ENCODE data around the gene REC114. TPM values are rescaled to one million over a fixed set of nuclear protein-coding genes. Genes with fewer than 3 reads are reported as not detected.
"Not testable (repeated sequence)": the region's sequence is repeated elsewhere in the genome, so short reads cannot be mapped to it uniquely, and the experiment has no call there.

Gene REC114
- total and polyA plus RNA-seq, 2 experiments from 2014 or later, result 0.24 TPM; not detected in 1

GRCh38 chr15:73573037-73573436 is 130.1 kb downstream of the REC114 start:
- H3K9me2 ChIP-seq (replicated peaks; ENCODE audit: insufficient read depth), result no peaks in the 10 kb centered on the region
- H3K79me2 ChIP-seq, result peaks cover 10% of the 10 kb centered on the region
- no peak overlapping the region for H3K4me3 ChIP-seq
- H3K36me3 ChIP-seq (replicated peaks; ENCODE audit: insufficient read depth, low read depth), result no peaks in the 10 kb centered on the region
- H3K4me2 ChIP-seq, result peak overlapping the region; percentile 61
- 9% methylated on average over 1 of the region's 1 CpG for WGBS (ENCODE audit: low lambda C conversion rate, missing lambda C conversion rate)
- peak overlapping the region; percentile 73 for H3K27ac ChIP-seq
- H2AFZ ChIP-seq, result no peak overlapping the region
- H3K9me3 ChIP-seq (ENCODE audit: low read depth), result no peaks in the 10 kb centered on the region
- H3K27me3 ChIP-seq, result no peaks in the 10 kb centered on the region
- TF ChIP-seq EZH2 (IDR thresholded peaks at IDR 0.05; ENCODE audit: borderline replicate concordance), result no peak
- TF ChIP-seq EZH2phosphoT487 (IDR thresholded peaks at IDR 0.05; ENCODE audit: low read depth, severe bottlenecking, unreplicated experiment), result no peak
- TF ChIP-seq CTCF (IDR thresholded peaks at IDR 0.05; ENCODE audit: poor library complexity), result no peak
- peaks cover 26% of the 10 kb centered on the region for H3K4me1 ChIP-seq (ENCODE audit: insufficient read depth)
- peak; percentile 25 for DNase-seq (ENCODE audit: low spot score)
- no peaks in the 10 kb centered on the region for H4K20me1 ChIP-seq (ENCODE audit: insufficient read depth, poor library complexity, severe bottlenecking)

GRCh38 chr15:73573572-73573971 is 130.6 kb downstream of the REC114 start:
- no peak for TF ChIP-seq EZH2phosphoT487 (IDR thresholded peaks at IDR 0.05; ENCODE audit: low read depth, severe bottlenecking, unreplicated experiment)
- no peak for TF ChIP-seq EZH2 (IDR thresholded peaks at IDR 0.05; ENCODE audit: borderline replicate concordance)
- no peak for TF ChIP-seq CTCF (IDR thresholded peaks at IDR 0.05; ENCODE audit: poor library complexity)
- Histone ChIP-seq H2AFZ (no peak overlapping the region), H4K20me1 (ENCODE audit: insufficient read depth, poor library complexity, severe bottlenecking) (no peaks in the 10 kb centered on the region), H3K79me2 (peaks cover 10% of the 10 kb centered on the region), H3K27me3 (no peaks in the 10 kb centered on the region), H3K9me2 (replicated peaks; ENCODE audit: insufficient read depth) (no peaks in the 10 kb centered on the region), H3K36me3 (replicated peaks; ENCODE audit: insufficient read depth, low read depth) (no peaks in the 10 kb centered on the region), H3K4me3 (no peak overlapping the region), H3K4me1 (ENCODE audit: insufficient read depth) (peaks cover 32% of the 10 kb centered on the region), H3K27ac (peak overlapping the region; percentile 73), H3K4me2 (no peak overlapping the region), H3K9me3 (ENCODE audit: low read depth) (no peaks in the 10 kb centered on the region)
- peak; percentile 49 for DNase-seq (ENCODE audit: low spot score)
- 62% methylated on average over 9 of the region's 9 CpGs for WGBS (ENCODE audit: low lambda C conversion rate, missing lambda C conversion rate)

GRCh38 chr15:73575636-73576247 is 132.8 kb downstream of the REC114 start:
- Histone ChIP-seq H3K27ac (no peak overlapping the region), H3K27me3 (no peaks in the 10 kb centered on the region), H3K9me2 (replicated peaks; ENCODE audit: insufficient read depth) (no peaks in the 10 kb centered on the region), H4K20me1 (ENCODE audit: insufficient read depth, poor library complexity, severe bottlenecking) (no peaks in the 10 kb centered on the region), H3K4me2 (no peak overlapping the region), H3K4me1 (ENCODE audit: insufficient read depth) (peaks cover 32% of the 10 kb centered on the region), H3K9me3 (ENCODE audit: low read depth) (no peaks in the 10 kb centered on the region), H3K4me3 (no peak overlapping the region), H2AFZ (no peak overlapping the region), H3K36me3 (replicated peaks; ENCODE audit: insufficient read depth, low read depth) (no peaks in the 10 kb centered on the region), H3K79me2 (peaks cover 16% of the 10 kb centered on the region)
- TF ChIP-seq EZH2phosphoT487 (IDR thresholded peaks at IDR 0.05; ENCODE audit: low read depth, severe bottlenecking, unreplicated experiment) (no peak), CTCF (IDR thresholded peaks at IDR 0.05; ENCODE audit: poor library complexity) (no peak), EZH2 (IDR thresholded peaks at IDR 0.05; ENCODE audit: borderline replicate concordance) (no peak)
- DNase-seq (ENCODE audit: low spot score), result no peak
- 100% methylated on average over 3 of the region's 3 CpGs for WGBS (ENCODE audit: low lambda C conversion rate, missing lambda C conversion rate)

GRCh38 chr15:73577593-73577992 is 134.6 kb downstream of the REC114 start:
- H3K4me3 ChIP-seq; H3K27me3 ChIP-seq; H3K9me2 ChIP-seq (replicated peaks; ENCODE audit: insufficient read depth); H3K9me3 ChIP-seq (ENCODE audit: low read depth); H3K4me2 ChIP-seq; DNase-seq (ENCODE audit: low spot score); H4K20me1 ChIP-seq (ENCODE audit: insufficient read depth, poor library complexity, severe bottlenecking); H2AFZ ChIP-seq; H3K36me3 ChIP-seq (replicated peaks; ENCODE audit: insufficient read depth, low read depth): not testable (repeated sequence)
- Histone ChIP-seq H3K79me2 (peaks cover 25% of the 10 kb centered on the region), H3K4me1 (ENCODE audit: insufficient read depth) (peaks cover 17% of the 10 kb centered on the region), H3K27ac (peak overlapping the region; percentile 57)
